Stimulated activated CD4-positive, alpha-beta T cell treated with anti-CD3 and anti-CD28 coated beads, Interleukin-12 subunit alpha, Interleukin-12 subunit beta, amount 100 ng/mL, for 24 hours (primary cell): ENCODE measurements around the gene ARSJ.
A peak's percentile ranks its signal among the peaks of the same experiment; 100 is the strongest.
"Not testable (repeated sequence)": the region's sequence is repeated elsewhere in the genome, so short reads cannot be mapped to it uniquely, and the experiment has no call there.

Source experiments
- DNase-seq, 2 experiments: peaks; one replicate each; pipeline ENCODE4 v3.0.0-alpha.2; 2020; ENCODE audit warnings: low read depth in 2 of 2

Gene ARSJ

DNA sequence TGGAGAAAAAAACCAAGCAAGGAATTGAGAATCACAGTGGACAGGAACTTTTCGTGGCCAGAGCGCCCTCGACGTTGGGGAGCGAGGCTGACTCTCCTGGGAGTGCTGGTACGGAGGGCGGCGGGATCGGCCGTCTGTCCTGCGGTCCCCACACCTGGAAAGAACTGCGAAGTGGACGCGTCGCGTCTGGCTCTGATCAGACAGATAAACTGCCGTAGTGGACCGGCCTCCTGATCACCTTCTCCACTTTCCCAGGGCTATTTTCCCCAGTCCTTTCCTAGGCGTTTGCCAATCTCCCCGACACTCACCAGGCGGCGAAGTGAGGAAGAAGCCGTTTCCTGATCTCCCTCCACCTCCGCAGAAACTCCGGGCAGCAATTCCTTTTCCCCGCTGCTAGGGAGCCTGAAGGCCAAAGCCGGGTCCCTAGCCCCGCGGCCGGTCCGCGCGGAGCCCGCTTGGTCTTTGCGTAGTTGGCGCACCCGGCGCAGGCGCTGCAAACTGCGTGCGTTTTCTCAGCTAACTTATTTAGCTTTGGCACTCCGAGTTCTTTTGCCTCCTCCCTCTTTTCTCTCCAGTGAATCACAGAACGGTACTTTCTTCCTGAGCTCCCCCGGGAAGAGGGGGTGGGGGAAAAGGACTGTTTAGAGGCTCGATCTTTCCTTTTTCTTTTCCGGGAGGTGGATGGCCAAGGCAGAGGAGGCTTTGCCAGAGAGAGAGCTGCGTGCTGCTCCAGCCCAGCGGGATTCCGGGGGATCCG is at the start of gene ARSJ:
Gene ARSJ (minus strand): TSS at position 500 of the 757 bp plus-strand sequence. CDS start 813 bp downstream, outside the sequence.
- peak in 1 of 2 experiments; percentile 16 for DNase-seq

DNA sequence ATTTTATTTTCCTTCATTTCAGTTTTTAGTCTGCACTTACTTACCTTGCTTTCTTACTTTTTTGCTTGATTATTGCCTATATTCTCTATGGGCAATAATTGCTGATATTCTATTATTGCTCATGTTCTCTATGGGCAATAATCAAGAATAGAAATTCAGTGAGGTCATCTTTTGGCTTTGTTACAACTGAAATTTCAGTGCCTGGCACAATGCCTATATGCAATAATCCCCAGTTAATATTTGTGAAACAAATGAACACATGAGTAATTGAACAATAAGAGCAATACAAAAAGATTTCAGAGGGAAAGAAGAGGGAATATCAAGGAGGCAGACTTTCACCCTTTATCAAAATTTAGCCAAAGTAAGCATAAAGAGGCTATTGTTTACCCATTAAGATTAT is 48.6 kb upstream of the ARSJ start:
- no peak for DNase-seq

DNA sequence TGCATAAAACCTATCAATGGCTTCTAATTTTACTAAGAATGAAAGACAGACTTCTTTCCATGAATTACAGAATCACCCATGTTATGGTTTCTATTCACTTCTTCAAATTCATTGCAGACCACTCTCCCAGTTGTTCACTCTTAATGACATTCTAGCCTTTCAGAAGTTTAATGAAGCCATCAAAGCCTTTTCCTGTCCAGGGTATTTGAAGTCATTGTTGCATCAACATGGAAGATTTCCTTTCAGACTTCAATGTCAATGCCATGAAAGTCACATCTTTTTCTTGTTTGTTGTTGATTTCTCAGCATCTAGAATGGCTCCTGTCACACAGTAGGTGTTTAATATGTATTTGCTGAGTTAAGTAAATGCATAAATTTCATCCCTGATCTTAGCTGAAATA is 48.1 kb upstream of the ARSJ start:
- DNase-seq: no peak

DNA sequence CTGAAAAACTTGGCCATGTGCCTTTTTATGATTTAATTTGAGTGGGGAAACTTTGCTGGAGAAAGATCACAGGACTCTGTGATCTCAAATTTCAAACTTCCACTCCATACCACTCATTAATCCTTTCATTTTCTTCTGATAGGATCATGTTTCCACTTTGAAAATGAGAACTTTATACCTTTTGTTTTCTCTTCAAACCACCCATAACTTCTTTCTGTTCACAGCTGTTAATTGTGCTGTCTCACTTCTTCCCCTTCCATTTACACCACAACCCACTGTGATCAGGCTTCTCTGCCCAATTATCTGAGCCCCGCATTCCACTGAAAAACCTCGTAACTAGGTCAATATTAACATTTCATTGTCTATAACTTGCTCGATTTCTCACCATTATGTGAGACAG is 47.0 kb upstream of the ARSJ start:
- no peak for DNase-seq

DNA sequence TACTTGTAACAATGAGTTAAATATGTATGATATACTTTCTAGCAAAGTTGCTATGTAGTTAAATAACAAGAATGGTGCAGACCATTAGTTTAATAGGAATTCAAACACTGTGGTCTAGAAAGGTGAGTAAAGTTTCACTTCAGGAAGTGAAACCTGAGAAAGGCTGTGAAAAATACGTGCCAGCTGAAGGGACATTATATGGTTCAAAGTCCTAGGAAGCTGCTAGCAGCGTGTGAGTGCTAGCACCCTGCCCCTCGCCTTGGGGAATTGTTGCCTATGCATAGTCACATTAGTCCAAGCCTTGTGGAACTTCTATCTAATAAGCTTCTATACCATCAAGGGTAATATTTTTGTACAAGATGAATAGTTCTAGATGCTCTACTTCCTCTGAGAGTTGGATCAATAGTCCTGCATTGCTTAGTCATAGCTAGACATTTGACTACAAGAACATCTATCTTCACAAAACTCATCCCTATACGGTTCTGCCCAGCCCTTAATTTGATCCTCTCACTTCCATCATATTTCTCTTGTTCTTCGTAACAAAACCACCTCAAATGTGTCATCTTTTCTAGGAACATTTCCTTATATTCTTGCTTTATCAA is 45.8 kb upstream of the ARSJ start:
- DNase-seq: no peak

DNA sequence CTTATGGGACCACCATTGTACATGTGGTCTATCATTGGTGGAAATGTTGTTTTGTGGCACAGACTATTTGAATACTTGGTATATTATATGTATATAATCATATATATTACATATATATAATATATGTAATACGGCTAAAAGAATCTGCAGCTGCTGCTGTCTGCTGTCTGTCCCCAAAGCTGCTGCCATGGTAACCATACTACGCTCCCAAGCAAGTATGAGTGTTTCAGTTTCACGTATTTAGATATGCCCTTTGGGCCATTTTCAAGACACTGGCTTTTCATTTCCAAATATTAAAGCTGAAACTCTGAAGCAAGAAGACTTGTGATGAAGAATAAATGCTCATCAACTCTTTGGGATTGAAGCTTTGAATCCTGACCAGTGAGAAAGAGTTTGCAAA is 42.0 kb upstream of the ARSJ start:
- no peak for DNase-seq

DNA sequence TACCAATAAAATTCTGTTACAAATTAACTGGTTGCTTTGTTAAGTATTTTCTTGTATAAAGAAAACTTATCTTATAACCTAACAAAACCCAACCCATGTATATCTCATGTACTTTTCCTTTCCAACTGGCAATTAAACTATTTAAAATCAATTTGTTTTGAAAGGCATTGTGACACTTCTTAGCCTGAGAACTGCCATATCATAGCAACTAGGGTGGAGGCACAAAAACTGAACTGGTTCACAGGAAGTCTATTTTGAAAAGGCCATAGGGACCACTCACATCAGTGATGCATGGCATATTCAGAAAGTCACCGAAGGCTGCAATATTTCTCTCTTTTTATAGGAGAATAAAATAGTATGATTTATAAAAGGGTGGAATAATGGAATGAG is 40.5 kb upstream of the ARSJ start:
- no peak for DNase-seq

DNA sequence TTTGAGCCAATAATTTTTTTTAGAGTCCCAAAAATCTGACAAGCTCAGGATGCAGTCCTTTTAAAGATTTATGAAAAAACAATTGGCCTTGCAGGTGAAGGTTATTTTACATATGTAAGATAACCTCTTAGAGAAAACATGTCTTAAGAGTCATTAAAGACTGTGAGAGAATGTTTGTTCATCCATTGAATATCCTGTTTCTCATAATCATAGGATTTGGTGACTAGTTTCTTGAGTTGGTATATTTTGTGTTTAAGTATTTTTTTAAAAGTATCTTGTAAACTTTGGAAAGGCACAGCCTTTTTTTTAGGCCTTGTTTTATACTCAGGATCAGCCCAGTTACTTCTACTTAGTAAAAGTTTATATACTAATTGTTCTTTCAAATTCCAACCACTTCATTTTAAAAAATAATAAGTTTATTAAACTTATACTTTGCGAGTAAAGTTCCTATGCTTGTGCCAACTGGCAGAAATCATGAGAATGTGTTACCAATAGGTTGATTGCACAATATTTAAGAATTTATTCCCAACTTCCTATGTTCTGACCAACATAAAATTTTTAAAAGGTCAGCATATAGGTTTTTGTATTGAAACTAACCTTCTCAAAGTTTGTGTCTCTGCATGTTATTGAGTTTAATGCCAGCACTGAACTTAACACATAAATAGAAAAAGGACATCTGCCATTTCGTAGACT is 40.0 kb upstream of the ARSJ start:
- no peak for DNase-seq

DNA sequence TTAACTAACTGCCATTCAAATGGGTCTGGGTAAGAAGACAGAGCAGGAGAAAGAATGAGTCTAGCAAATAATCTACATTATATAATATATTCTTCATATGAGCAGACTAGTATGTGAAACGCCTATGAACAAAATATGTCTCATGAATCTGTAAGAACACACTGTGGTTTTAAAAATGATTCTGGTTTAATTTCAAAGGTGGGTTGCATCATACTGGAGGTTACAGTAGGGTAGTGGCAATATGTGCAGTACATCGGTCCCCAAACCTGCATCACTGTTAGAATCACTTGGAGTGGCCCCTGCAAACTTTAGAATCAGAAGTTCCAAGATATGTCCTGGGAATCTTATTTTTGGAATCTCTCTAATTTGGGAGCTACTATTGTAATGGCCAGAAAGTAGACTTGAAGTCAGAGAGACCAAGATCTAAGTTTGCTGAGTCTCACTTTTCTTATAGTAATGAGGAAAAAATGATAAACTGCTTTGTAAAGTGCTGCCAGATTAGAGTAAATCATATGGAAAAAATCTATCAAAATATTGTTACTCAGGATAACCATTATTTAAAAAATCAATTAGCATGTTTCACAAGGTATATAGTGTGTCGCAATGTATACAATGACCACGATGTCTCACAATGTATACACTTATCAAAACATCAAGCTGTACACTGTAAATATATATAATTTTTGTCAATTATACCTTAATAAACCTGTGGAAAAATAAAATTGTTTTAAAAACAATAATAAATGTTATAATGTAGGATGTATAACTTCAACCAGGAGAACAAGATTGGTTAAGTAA is 37.9 kb upstream of the ARSJ start:
- no peak for DNase-seq

DNA sequence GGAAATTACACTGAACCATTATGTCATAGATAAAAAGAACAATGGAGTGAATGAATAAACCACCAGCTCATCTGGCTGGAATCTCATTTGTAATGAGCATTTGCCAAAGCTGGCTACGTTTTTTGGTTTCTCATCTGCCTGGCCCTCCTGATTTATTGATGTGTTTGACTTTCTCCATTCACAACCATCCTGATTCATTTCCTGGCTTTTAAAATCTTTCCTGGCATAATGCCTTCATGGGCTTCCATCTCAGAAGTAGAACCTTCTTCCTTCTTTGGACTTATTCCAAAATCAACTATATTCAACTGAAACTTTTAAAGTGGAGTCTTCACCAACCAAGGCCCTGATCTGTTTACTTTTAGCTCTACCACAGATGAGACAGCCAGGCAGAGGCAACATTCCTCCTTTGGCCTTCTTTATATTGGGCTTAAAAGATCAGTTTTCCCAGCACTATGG is 36.0 kb upstream of the ARSJ start:
- DNase-seq: no peak

DNA sequence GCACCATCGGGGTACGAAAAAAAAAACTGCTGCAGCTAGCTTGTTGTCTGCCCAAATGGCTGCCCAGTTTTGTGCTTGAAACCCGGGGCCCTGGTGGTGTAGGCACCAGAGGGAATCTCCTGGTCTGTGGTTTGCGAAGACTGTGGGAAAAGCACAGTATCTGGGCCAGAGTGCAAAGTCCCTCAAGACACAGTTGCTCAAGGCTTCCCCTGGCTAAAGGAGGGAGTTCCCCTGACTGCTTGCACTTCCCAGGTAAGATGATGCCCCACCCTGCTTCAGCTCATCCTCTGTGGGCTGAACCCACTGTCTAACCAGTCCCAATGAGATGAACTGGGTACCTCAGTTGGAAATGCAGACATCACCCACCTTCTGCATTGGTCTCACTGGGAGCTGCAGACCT is 33.8 kb upstream of the ARSJ start:
- DNase-seq: not testable (repeated sequence)

DNA sequence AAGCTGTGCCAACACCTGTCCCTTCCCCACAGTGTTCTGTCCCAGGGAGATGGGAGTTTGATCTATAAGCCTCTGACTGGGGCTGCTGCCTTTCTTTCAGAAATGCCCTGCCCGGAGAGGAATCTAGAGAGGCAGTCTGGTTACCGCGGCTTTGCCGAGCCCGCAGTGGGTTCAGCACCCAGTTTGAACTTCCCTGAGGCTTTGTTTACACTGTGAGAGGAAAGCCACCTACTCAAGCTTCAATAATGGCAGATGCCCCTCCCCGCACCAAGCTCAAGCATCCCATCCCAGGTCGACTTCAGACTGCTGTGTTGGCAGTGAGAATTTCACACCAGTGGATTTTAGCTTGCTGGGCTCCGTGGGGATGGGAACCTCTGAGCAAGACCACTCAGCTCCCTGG is 33.3 kb upstream of the ARSJ start:
- no peak for DNase-seq

DNA sequence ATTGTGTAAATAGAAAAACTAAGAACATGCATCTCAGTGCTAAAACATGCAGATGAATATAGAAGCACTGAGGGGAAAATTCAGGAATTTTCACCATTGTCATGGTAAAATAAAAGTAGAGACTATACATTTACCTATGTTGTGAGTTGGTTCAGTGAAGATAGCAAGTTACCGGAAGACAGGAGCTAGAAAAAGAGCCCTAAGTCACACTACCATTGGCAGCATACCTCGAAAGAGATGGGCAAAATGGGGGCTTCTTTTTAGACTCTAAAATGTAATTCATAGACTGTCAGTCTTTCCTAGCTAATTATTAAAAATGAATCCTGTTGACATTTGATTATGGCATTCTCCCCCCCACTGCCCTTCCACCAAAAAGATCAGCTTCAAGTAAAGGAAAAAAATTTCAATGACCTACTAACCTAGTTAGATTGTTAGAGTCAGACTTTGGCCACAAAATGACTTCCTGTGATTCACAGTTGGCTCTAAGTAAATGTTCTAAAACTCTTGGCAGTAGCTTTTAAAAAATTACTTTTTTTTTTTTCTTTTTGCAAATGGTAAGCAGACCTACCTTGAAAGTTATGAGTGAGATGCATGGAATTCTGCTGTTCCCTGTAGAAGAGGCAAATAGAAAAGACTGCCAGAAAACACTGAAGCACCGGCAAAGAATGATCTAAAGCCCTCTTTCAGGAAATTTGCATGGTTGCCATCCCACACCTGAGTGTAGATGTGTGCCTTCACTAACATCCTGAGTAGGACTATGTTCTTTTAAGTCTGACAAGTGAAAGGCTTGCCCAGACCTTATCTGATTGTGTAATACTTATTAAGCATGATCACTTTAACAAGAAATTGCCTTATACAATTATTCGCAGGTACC is 26.4 kb upstream of the ARSJ start:
- no peak for DNase-seq

DNA sequence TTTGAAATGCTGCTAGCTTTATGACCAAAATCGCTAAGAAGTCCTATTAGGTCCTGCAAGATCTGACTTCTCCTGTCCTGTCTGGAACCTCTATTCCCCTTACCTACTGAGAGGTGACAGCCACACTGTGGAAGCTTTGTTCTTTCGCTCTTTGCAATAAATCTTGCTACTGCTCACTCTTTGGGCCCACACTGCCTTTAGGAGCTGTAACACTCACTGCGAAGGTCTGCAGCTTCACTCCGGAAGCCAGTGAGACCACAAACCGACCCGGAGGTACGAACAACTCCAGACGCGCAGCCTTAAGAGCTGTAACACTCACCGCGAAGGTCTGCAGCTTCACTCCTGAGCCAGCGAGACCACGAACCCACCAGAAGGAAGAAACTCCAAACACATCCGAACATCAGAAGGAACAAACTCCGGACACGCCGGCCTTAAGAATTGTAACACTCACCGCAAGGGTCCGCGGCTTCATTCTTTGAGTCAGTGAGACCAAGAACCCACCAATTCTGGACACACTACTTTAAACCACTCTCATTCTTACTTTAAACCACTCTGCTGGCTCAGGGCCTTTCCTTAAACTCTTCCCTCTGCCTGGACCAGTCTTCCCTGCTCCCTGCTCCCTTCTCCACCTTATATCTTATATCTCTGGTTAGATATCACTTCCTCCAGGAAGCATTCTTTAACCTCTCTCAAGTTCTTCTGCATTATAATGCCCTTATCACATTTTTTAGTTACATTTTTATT is 25.2 kb upstream of the ARSJ start:
- DNase-seq: not testable (repeated sequence)

DNA sequence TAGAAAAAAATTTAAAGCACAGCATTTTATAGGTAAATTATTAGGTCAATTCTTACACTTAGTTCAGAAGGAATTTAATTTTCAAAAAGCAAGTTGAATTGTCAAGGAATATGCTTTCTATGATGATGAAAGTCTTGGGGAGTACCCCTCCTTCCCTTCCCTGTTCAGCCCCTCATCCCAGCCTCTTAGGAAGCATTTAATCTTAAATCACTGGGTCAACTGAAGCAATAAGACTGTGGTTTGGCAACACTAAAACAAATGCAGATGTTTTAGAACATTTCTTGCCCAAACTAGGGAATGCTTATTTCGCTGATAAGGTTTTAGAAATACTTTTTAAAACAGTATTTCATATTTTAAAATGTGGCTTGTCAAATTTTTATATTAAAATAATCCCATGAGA is 19.1 kb upstream of the ARSJ start:
- no peak for DNase-seq

DNA sequence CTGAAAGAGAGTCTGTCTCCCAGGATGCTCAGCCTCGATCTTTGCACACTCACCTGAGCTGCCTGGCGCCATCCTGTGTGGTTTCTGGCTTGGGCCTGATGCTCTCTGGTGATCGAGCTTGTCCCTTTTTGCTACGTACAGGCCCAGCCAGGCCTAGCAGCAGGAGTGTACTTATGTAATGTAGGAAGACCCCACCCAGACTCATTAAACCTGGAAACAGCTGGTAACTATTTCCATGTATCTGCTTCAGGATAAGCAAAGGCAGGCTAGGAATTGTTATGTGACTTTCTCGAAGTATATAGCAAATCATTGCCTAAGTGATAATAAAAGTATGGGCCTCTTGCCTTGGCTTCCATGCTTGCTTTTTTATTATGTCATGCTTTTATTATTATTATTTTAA is 18.6 kb upstream of the ARSJ start:
- no peak for DNase-seq

DNA sequence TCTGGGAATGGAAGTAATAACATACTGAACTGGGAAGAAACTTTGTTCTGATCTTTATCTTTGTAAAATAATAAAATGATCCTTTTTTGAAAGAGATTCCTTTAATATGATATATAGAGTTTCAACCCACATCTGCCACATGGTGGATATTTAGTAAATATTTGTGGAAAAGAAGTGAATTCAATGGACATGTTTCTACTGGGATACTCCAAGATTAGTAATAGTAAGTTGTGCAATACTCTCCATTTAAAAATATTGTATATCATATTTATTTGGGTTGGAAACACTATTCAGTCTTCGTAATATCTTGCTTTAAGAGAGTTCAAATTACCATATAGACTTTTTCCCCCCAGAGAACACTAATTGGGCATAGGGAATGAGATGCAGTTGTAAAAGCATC is 17.8 kb upstream of the ARSJ start:
- DNase-seq: no peak

DNA sequence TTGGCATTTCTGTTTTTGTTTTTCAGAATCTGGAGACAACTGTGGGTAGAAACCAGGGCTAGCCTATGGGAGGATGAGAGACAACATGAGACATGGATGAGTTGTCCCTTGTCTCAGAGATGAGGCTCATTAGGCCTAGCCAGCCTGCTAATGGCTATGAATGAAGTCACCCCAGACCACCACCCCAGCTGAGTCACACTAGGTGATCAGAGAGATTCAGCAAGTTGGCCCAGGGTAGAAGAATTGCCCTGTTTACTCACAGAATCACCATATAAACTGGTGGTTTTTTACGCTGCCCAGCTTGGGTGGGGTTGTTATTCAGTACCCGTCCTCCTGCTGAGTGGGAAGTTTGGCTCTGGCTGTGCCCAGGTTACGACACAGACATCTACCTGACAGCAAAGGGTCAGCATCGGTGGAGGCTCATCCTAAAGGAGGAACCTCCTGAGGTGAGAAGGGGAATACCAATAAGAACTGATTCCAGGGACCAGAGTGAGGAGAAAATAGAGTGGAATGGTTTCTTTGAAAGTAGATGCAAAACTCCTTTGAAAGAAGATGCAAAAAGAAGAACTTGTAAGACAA is 17.2 kb upstream of the ARSJ start:
- no peak for DNase-seq

DNA sequence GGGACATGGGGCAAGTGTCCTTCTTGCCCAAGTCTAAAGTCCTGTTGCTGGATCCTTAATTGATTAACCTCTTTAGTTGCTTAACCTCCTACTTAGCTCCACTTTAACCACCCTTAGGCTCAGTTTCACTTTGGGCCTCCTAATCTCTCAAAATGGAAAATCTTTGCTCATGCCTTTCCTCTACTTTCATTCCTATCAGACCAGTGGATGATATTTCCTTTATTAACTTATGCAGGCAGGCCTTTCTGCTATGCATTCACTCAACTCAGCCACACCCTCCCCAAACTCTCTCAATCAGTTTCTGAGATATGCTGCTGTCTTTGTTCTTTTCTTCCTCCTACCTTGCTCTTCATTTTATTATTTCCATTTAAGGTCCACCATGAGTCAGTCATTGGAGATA is 14.4 kb upstream of the ARSJ start:
- no peak for DNase-seq

DNA sequence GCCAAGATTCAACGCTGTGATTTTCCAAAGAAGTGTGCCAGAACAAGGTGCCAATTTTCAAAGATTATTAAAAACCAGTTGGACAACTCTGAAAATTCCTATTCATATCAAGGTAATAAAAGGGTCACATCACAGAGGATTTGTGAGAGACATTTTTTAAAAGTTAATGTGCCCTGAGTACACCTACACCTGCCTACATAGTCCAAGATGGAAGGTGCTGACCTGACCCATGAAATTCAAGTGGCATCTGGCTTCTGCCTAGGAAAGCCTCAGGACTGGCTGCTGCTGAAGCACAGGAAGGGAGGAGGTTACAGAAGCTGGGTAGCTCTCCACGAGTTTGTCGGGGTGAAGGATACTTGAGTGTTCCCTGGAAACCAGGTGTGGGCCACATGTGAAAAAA is 11.4 kb upstream of the ARSJ start:
- no peak for DNase-seq
